Stimulated activated CD8-positive, alpha-beta memory T cell treated with anti-CD3 and anti-CD28 coated beads, Interleukin-15, amount 100 ng/mL, for 1 hour (primary cell): ENCODE measurements around the gene KIF25.

Experiments used
- DNase-seq: peaks from one replicate; pipeline ENCODE4 v3.0.0-alpha.2; 2020; ENCODE audit warnings: low read depth

The KIF25 gene

GRCh38 chr6:167997642-167998041, at the start of gene KIF25:
Gene KIF25, plus strand, starts transcription at chr6:167997671. Its CDS starts 31,915 bp downstream, at chr6:168029586.
- no peak for DNase-seq

GRCh38 chr6:167947716-167948115, 49.8 kb upstream of the KIF25 start:
- no peak for DNase-seq

- no peak for DNase-seq
Measured at GRCh38 chr6:167948716-167949115, 48.8 kb upstream of the KIF25 start.

GRCh38 chr6:167949121-167949684, 48.3 kb upstream of the KIF25 start:
- DNase-seq = no peak

GRCh38 chr6:167951781-167952511, 45.5 kb upstream of the KIF25 start:
- DNase-seq = no peak

- DNase-seq = no peak
Measured at GRCh38 chr6:167952512-167952859, 45.0 kb upstream of the KIF25 start.

- DNase-seq = no peak
Measured at GRCh38 chr6:167953551-167953950, 43.9 kb upstream of the KIF25 start.

GRCh38 chr6:167954151-167954550, 43.3 kb upstream of the KIF25 start:
- DNase-seq = no peak

- no peak for DNase-seq
Measured at GRCh38 chr6:167956491-167956890, 41.0 kb upstream of the KIF25 start.

- no peak for DNase-seq
Measured at GRCh38 chr6:167956983-167957492, 40.4 kb upstream of the KIF25 start.

GRCh38 chr6:167957626-167958025, 39.8 kb upstream of the KIF25 start:
- no peak for DNase-seq

GRCh38 chr6:167960579-167960978, 36.9 kb upstream of the KIF25 start:
- no peak for DNase-seq

GRCh38 chr6:167962711-167963110, 34.8 kb upstream of the KIF25 start:
- DNase-seq = no peak

- no peak for DNase-seq
Measured at GRCh38 chr6:167963589-167964057, 33.8 kb upstream of the KIF25 start.

GRCh38 chr6:167965592-167966539, 31.6 kb upstream of the KIF25 start:
- DNase-seq = no peak

- no peak for DNase-seq
Measured at GRCh38 chr6:167966540-167966905, 30.9 kb upstream of the KIF25 start.

GRCh38 chr6:167968091-167968490, 29.4 kb upstream of the KIF25 start:
- DNase-seq = no peak

GRCh38 chr6:167970230-167970629, 27.2 kb upstream of the KIF25 start:
- no peak for DNase-seq

GRCh38 chr6:167972193-167972592, 25.3 kb upstream of the KIF25 start:
- no peak for DNase-seq

- DNase-seq = no peak
Measured at GRCh38 chr6:167973148-167973885, 24.2 kb upstream of the KIF25 start.

- no peak for DNase-seq
Measured at GRCh38 chr6:167974640-167975344, 22.7 kb upstream of the KIF25 start.
